GM19238 (cell line): ENCODE data around the gene GPC6.

ENCODE experiments used
- DNase-seq: peaks from one replicate; pipeline ENCODE4 v3.0.0; 2011; ENCODE audit warnings: low spot score; ENCODE audit not compliant: insufficient read length

GPC6 gene

DNA sequence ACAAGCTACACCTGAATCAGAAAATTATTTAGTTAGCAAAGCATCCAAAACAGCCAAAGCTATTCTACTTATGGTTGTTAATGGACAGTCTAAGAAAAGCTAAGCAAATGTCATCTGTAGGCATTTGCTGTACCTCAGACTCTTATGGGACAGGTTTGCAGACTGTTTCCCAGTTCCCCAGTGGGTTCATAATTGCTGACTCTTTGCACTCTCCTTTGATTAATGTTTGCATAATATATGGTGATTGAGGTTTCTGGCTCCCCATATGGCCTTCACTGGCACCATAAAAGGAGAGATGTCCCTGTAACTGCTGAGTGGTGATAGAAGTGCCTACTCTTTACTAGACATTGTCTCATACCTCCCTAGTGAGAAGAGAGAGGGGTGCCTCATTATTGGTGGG, 142.1 kb downstream of the GPC6 start:
- DNase-seq: no peak

DNA sequence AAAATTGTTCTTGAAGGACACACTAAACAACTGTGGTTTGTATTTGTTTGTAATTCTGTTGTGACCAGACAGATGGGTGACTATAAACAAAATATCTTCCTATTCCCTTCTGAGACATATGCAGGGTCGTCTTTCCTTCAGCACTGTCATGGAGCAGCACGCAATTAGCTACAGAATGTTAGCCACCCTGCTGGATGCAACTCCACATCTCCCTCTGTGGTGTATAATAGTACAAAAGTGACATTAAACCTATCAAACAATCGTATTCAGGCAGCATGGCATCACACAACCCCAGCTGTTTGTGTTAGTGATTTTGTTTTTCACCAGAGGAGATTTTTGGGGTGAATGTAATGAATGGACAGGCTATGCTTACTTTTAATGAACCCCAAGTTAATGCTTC, 146.2 kb downstream of the GPC6 start:
- no peak for DNase-seq

GRCh38 chr13:93375491-93375890, 148.9 kb downstream of the GPC6 start:
- DNase-seq: no peak

DNA sequence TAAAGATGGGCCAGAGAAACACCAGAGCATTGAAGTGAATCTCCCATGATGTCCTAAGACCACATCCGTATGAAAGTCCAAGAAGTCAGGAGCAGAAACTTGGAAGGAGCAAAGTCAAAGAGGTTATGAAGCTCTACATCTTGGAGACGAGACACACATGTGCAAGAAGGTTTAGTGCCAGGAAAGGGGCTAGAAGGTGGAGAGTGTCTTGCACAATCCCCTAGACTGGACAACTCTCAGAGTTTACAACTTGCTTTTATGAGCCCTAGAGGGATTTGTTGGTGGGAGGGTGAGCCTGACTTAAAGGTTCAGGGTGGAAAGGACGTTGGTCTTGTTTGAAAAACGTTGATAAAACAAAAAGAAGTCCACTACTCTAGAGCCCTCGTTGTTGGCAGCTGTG, 150.6 kb downstream of the GPC6 start:
- DNase-seq: no peak

- no peak for DNase-seq
These were observed 151.6 kb downstream of the GPC6 start for GRCh38 chr13:93378184-93378583.

DNA sequence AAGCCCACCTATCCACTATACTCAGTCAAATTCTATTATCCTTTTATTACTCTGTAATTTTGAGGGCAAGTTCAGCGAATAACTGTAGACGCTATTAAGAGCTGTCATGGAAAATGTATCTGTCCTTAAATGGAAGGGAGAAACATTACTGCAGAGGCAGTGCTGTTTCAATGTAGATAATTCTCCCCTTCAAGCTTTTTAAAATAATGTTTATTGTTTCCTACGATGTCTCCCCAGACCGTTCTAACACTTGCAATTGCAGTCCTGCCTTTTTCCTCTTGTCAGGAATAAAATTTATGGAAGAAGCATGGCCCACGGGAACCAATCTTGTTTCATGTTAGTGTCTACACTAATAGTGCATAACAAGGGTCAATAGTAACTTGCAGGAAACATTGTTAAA, 159.5 kb downstream of the GPC6 start:
- DNase-seq: no peak

DNA sequence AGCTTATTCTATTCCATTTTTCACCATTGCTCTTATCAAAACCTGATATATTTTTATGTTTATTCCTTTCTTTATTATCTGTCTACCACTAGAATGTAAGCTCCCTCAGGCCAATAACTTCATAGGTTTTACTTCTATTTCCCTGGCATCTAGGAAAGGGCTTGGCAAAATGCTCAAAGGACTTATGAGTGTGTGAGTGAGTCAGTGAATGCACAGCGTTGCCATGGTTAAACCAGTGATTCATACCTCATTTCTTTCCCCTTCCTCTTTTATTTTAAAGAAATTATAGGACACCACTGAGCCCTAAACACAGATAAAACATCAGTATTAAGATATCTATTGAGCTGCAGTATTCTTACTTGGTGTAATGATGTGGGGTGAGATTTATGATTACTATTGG, 162.1 kb downstream of the GPC6 start:
- no peak for DNase-seq

- no peak for DNase-seq
These were observed 171.0 kb downstream of the GPC6 start for GRCh38 chr13:93397619-93398018.

DNA sequence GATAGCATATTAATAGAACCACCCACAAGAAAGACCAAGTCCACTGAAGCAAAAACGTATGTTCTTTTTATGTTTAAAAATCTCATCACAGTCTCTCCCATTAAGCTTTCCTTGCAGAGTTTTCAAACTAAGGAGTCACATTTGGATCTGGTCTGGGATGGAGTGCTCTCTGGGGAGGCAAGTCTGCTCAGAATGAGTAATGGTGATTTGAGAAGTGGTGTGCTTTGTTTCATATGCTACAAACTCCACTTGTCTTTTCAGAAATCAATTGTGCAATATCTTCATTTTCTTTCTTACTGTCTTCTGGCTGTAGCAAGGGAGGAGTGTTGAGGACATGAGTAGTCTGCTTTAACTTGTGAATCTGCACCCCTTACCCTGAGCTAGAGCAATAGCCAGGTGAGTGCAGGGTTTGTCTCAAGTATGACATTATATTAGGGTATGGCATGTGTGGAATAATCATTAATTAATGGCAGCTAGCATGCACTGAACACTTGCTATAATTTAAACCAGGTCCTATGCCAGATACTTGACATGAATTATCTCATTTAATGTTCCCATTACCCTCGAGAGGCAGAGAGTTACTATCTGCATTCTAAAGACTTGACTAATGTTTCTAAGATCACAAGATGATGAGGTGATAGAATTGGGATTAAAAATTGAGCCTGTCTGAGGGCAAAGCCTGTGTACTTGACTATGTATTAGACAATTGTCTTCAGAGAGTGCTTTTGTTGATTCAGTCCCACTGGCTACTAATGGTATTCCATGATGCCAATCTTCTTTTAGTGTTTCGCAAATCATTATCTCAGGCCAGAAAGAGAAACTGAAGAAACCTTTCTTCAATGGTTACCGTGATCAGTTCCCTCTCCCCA, 171.8 kb downstream of the GPC6 start:
- DNase-seq: no peak

GRCh38 chr13:93399212-93399611, 172.6 kb downstream of the GPC6 start:
- DNase-seq: no peak

GRCh38 chr13:93406136-93406535, 179.5 kb downstream of the GPC6 start:
- no peak for DNase-seq

GRCh38 chr13:93407551-93407950, 180.9 kb downstream of the GPC6 start:
- DNase-seq: no peak

GRCh38 chr13:93409001-93409400, 182.4 kb downstream of the GPC6 start:
- DNase-seq: no peak

GRCh38 chr13:93409816-93410215, 183.2 kb downstream of the GPC6 start:
- no peak for DNase-seq

DNA sequence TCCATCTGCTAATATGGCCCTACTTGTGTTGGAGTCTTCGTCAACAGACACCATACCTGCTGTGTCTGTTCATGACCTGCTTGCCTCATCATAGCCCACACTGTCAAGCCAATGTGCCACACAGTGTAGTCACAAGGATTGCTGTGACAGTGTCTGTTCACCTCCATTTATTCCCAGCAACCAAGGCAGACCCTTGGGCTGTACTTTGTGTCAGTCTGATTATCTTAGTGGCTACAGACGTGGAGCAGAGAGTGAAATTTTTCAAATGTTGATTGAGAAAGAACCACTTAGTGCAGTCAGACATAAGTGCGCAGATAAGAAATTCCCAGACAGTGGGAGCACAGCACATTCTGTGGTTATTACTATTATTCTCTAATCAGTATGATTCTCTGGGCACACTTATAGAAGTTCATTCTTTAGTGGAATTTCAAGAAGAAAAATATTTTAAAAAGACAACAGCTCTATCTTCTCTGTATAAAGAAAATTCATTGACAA, 184.6 kb downstream of the GPC6 start:
- DNase-seq: no peak

- no peak for DNase-seq
These were observed 186.1 kb downstream of the GPC6 start for GRCh38 chr13:93412676-93413075.

DNA sequence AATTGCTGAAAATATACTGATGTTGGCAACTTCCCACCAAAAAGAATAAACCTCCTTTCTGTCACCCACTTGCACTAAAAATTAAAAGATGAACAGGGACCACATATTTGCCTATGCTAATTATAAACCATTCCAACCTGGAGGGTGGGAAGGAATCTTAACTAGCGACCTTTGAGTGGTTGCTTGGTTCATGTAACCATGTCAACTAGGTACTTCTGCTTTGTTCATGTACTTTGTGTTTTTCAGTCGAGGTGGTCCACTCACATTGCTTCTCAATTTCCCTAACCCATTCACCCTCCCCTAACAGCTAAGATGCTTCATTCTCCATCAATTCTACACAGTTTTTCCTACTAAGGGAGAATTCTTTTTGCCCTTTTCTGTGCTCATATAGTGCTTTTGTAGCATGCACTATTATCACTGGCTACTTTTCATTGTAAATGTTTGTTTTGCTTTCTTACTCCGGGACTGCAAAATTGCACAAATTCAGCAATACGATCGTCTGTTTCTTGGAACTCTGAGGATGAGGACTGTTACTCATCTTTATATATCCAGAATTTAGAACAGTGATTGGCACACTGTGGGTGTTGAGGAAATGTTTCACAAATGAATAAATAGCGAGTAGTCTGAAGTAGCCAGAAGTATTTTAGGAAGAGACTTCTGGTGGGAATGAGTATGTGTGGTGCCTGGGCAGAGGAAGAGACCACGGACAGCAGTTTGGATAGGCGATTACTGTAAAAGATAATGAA, 187.5 kb downstream of the GPC6 start:
- no peak for DNase-seq

GRCh38 chr13:93416736-93417355, 190.2 kb downstream of the GPC6 start:
- DNase-seq: no peak

DNA sequence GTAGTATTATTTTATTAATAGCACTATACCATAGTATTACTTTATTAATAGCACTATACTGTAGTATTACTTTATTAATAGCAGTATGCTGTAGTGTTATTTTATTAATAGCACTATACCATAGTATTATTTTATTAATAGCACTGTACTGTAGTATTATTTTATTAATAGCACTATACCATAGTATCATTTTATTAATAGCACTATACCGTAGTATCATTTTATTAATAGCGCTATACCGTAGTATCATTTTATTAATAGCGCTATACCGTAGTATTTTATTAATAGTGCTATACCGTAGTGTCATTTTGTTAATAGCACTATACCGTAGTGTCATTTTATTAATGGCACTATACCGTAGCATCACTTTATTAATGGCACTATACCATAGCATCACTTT, 191.8 kb downstream of the GPC6 start:
- no peak for DNase-seq

DNA sequence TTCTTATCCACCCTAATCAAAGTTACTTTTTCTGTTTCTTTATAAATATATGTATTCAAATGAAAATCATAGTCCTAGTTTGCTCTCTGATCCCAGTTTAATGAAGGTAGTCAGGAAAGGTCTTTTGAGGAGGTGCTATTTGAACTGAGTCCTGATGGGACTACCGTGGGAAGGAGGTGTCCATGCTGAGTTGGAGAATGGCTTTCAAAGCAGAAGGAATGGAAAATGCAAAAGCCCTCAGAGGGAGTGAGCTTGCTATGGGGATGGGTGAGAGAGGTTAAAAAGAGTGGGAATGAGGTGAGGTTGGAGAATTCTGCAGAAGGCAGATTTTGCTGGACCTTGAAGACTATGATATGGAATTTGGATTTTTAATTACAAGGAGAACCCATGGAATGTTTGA, 193.6 kb downstream of the GPC6 start:
- DNase-seq: no peak

GRCh38 chr13:93420887-93421286, 194.3 kb downstream of the GPC6 start:
- DNase-seq: no peak

DNA sequence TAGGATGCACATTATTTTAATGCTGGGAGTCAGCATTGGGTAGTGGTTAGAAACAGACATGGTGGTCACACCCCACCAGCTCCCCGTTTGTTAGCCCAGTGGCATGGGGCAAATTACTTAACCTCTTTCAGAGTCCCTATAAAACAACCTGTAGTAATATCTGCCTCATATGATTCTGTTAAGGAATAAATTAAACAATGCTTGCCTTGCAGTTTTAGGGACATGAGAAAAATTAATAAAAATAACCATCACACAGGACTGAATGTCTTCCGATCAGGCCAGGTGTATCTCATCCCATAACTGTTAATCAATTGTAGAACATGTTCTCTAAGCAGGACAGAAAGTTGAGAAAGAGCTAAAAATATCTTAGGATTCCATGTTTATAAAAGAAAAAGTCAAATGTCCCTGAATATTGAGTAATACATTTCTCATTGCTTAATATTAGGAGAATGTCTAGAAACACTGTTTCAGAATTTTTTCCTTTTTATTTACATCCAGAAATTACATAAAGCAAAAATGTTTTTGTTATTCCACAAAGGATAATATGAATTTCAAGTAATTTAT, 196.5 kb downstream of the GPC6 start:
- DNase-seq: no peak
